ENCODE data around the gene RAB11FIP4. TPM values are rescaled to one million over a fixed set of nuclear protein-coding genes. Genes with fewer than 3 reads are reported as not detected.
A peak's percentile ranks its signal among the peaks of the same experiment; 100 is the strongest.

RAB11FIP4 gene
- total and polyA plus RNA-seq, 2 of the 13 experiments (the other 11 are each of a cell fraction or from before 2014, with no cell fraction given): 28.0 to 89.3 TPM

GRCh38 chr17:31486351-31487062 is 95.0 kb downstream of the RAB11FIP4 start (continued):
- TF ChIP-seq ZNF660 (CRISPR knock-in tag; IDR thresholded peaks at IDR 0.05; ENCODE audit: borderline replicate concordance, low read depth) (no peak), PLRG1 (conservative IDR thresholded peaks at IDR 0.05) (no peak), TAF1 (CRISPR knock-in tag; IDR thresholded peaks at IDR 0.05) (no peak), ZNF354B (CRISPR knock-in tag; IDR thresholded peaks at IDR 0.05) (no peak), PRMT3 (CRISPR knock-in tag; IDR thresholded peaks at IDR 0.05; ENCODE audit: borderline replicate concordance, low read depth) (no peak), HNRNPL (IDR thresholded peaks at IDR 0.05; ENCODE audit: low read depth, low read length) (0 out of 2 replicates have a peak, but pooled peaks have one; percentile 39), ZNF839 (CRISPR knock-in tag; IDR thresholded peaks at IDR 0.05; ENCODE audit: borderline replicate concordance) (peak; percentile 15; the same call in 1 of the 2 replicates), ZNF20 (CRISPR knock-in tag; IDR thresholded peaks at IDR 0.05) (no peak), ZFP90 (CRISPR knock-in tag; IDR thresholded peaks at IDR 0.05; ENCODE audit: borderline replicate concordance) (no peak), MAF1 (CRISPR knock-in tag; IDR thresholded peaks at IDR 0.05; ENCODE audit: borderline replicate concordance) (no peak), PAX8 (CRISPR knock-in tag; IDR thresholded peaks at IDR 0.05; ENCODE audit: borderline replicate concordance) (no peak), SP4 (CRISPR knock-in tag; IDR thresholded peaks at IDR 0.05) (0 out of 2 replicates have a peak, but pooled peaks have one; percentile 12), ERF (CRISPR knock-in tag; IDR thresholded peaks at IDR 0.05) (no peak), SALL1 (CRISPR knock-in tag; IDR thresholded peaks at IDR 0.05) (peak; percentile 51; the same call in 1 of the 2 replicates), ZNF121 (CRISPR knock-in tag; IDR thresholded peaks at IDR 0.05) (peak; percentile 81; the same call in 1 of the 2 replicates), ZNF614 (CRISPR knock-in tag; IDR thresholded peaks at IDR 0.05; ENCODE audit: borderline replicate concordance) (no peak), ZBTB7B (CRISPR knock-in tag; IDR thresholded peaks at IDR 0.05) (0 out of 2 replicates have a peak, but pooled peaks have one; percentile 7)
- TF ChIP-seq, protein P1, sequence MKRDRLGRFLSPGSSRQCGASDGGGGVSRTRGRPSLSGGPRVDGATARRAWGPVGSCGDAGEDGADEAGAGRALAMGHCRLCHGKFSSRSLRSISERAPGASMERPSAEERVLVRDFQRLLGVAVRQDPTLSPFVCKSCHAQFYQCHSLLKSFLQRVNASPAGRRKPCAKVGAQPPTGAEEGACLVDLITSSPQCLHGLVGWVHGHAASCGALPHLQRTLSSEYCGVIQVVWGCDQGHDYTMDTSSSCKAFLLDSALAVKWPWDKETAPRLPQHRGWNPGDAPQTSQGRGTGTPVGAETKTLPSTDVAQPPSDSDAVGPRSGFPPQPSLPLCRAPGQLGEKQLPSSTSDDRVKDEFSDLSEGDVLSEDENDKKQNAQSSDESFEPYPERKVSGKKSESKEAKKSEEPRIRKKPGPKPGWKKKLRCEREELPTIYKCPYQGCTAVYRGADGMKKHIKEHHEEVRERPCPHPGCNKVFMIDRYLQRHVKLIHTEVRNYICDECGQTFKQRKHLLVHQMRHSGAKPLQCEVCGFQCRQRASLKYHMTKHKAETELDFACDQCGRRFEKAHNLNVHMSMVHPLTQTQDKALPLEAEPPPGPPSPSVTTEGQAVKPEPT (CRISPR knock-in tag; IDR thresholded peaks at IDR 0.05; ENCODE audit: low read depth): no peak
- TF ChIP-seq, protein P2, sequence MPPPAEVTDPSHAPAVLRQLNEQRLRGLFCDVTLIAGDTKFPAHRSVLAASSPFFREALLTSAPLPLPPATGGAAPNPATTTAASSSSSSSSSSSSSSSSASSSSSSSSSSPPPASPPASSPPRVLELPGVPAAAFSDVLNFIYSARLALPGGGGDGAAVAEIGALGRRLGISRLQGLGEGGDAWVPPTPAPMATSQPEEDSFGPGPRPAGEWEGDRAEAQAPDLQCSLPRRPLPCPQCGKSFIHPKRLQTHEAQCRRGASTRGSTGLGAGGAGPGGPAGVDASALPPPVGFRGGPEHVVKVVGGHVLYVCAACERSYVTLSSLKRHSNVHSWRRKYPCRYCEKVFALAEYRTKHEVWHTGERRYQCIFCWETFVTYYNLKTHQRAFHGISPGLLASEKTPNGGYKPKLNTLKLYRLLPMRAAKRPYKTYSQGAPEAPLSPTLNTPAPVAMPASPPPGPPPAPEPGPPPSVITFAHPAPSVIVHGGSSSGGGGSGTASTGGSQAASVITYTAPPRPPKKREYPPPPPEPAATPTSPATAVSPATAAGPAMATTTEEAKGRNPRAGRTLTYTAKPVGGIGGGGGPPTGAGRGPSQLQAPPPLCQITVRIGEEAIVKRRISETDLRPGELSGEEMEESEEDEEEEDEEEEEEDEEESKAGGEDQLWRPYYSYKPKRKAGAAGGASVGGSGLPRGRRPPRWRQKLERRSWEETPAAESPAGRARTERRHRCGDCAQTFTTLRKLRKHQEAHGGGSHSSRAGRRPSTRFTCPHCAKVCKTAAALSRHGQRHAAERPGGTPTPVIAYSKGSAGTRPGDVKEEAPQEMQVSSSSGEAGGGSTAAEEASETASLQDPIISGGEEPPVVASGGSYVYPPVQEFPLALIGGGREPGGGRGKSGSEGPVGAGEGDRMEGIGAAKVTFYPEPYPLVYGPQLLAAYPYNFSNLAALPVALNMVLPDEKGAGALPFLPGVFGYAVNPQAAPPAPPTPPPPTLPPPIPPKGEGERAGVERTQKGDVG (CRISPR knock-in tag; IDR thresholded peaks at IDR 0.05; ENCODE audit: borderline replicate concordance): 0 out of 2 replicates have a peak, but pooled peaks have one; percentile 2
- TF ChIP-seq, protein P3, sequence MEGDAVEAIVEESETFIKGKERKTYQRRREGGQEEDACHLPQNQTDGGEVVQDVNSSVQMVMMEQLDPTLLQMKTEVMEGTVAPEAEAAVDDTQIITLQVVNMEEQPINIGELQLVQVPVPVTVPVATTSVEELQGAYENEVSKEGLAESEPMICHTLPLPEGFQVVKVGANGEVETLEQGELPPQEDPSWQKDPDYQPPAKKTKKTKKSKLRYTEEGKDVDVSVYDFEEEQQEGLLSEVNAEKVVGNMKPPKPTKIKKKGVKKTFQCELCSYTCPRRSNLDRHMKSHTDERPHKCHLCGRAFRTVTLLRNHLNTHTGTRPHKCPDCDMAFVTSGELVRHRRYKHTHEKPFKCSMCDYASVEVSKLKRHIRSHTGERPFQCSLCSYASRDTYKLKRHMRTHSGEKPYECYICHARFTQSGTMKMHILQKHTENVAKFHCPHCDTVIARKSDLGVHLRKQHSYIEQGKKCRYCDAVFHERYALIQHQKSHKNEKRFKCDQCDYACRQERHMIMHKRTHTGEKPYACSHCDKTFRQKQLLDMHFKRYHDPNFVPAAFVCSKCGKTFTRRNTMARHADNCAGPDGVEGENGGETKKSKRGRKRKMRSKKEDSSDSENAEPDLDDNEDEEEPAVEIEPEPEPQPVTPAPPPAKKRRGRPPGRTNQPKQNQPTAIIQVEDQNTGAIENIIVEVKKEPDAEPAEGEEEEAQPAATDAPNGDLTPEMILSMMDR (CRISPR knock-in tag; IDR thresholded peaks at IDR 0.05): peak; percentile 10; the same call in 1 of the 2 replicates
- TF ChIP-seq, protein P4, sequence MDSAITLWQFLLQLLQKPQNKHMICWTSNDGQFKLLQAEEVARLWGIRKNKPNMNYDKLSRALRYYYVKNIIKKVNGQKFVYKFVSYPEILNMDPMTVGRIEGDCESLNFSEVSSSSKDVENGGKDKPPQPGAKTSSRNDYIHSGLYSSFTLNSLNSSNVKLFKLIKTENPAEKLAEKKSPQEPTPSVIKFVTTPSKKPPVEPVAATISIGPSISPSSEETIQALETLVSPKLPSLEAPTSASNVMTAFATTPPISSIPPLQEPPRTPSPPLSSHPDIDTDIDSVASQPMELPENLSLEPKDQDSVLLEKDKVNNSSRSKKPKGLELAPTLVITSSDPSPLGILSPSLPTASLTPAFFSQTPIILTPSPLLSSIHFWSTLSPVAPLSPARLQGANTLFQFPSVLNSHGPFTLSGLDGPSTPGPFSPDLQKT (CRISPR knock-in tag; IDR thresholded peaks at IDR 0.05; ENCODE audit: borderline replicate concordance): no peak

Measured in HepG2 (cell line).